Stimulated activated CD4-positive, alpha-beta T cell treated with anti-CD3 and anti-CD28 coated beads, Interleukin-15, amount 100 ng/mL, for 48 hours (primary cell): ENCODE data around the gene SHISA7.

Experiments used
- DNase-seq, 2 donors: peaks; one replicate each; pipeline ENCODE4 v3.0.0-alpha.2; 2020; ENCODE audit warnings: low read depth in 2 of 2

Gene SHISA7

GRCh38 chr19:55443045-55443823 lies at the start of gene SHISA7:
SHISA7 (minus strand) TSS chr19:55443300; CDS start chr19:55442863, 437 bp downstream.
- no peak for DNase-seq

GRCh38 chr19:55492362-55492944 lies 49.4 kb upstream of the SHISA7 start:
- no peak for DNase-seq

- DNase-seq, result no peak
These were observed 48.7 kb upstream of the SHISA7 start for GRCh38 chr19:55491546-55492360.

- no peak for DNase-seq
These were observed 47.7 kb upstream of the SHISA7 start for GRCh38 chr19:55490478-55491432.

GRCh38 chr19:55489711-55490477 lies 46.8 kb upstream of the SHISA7 start:
- no peak for DNase-seq

- DNase-seq, result no peak
These were observed 46.0 kb upstream of the SHISA7 start for GRCh38 chr19:55488986-55489710.

- no peak for DNase-seq
These were observed 45.0 kb upstream of the SHISA7 start, which contains the start of gene SSC5D for GRCh38 chr19:55487924-55488687. SSC5D (plus strand) TSS chr19:55488436; CDS start chr19:55488590, 154 bp downstream.

GRCh38 chr19:55486971-55487923 lies 44.1 kb upstream of the SHISA7 start:
- DNase-seq, result peak; percentile 47 to 58

- DNase-seq, result no peak
These were observed 43.2 kb upstream of the SHISA7 start for GRCh38 chr19:55486043-55486970.

- DNase-seq, result no peak
These were observed 42.4 kb upstream of the SHISA7 start for GRCh38 chr19:55485439-55486011.

- DNase-seq, result peak in 1 of 2 donors; percentile 46
These were observed 41.7 kb upstream of the SHISA7 start, which contains the start of gene NAT14 for GRCh38 chr19:55484593-55485438. NAT14 (plus strand) TSS chr19:55485188; CDS start chr19:55485709, 521 bp downstream.

- no peak for DNase-seq
These were observed 40.8 kb upstream of the SHISA7 start for GRCh38 chr19:55483706-55484592.

GRCh38 chr19:55482967-55483705 lies 40.0 kb upstream of the SHISA7 start:
- no peak for DNase-seq
